ENCODE results near the gene TBX2. TPM values are rescaled to one million over a fixed set of nuclear protein-coding genes. Genes with fewer than 3 reads are reported as not detected.

TBX2 gene
- total and polyA plus RNA-seq, 2 of the 13 experiments (the other 11 are each of a cell fraction or from before 2014, with no cell fraction given), result 2.8 to 15.3 TPM

DNA sequence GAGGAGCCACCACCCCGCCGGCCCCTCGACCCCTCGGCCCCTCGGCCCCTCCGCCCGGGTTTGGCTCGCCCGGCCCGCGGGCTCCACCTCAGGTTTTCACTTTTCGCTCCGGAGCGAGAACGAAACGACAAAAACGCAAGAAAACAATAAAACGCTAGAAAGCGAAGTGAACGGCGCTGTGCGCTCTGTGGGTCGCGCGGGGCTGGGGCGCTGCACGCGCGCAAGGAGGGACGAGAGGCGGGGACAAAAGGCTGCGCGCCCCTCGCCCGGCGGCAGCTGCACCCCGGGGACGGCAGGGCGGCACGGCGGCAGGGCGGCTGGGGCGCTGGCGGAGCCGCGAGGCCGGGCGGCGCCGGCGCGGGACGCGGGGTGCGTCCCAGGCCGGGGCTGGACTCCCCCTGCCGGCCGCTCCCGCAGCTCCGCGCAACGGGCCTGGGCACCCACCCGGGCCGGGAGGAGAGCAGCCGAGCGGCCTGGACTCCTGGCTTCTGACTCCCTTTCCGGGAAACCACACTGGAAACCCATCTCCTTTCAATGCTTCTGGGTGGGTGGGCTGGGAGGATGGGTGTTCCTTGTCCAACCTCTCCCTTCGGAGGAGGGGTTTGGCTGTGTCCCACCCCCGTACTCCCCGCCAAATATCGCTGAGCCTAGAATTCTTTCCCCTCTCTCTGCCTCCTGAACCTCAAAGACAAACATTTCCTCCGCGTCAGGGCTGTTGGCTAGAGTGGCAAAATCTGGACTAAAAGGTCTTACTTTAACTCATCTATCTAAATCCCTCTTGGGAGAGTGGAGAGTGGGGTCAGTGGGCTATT is 9.9 kb downstream of the TBX2 start (continued):
- TF ChIP-seq ATAD3A (CRISPR knock-in tag; IDR thresholded peaks at IDR 0.05) (no peak), XRCC5 (optimal IDR thresholded peaks at IDR 0.05; ENCODE audit: low read length) (peak; percentile 36), ZNF761 (CRISPR knock-in tag; conservative IDR thresholded peaks at IDR 0.05) (no peak), RBM22 (optimal IDR thresholded peaks at IDR 0.05; ENCODE audit: low read length) (peak; percentile 31), REL (CRISPR knock-in tag; conservative IDR thresholded peaks at IDR 0.05) (no peak), ZNF292 (CRISPR knock-in tag; IDR thresholded peaks at IDR 0.05; ENCODE audit: borderline replicate concordance, low read depth) (no peak), SMAD3 (CRISPR knock-in tag; IDR thresholded peaks at IDR 0.05) (no peak), SAFB2 (CRISPR knock-in tag; IDR thresholded peaks at IDR 0.05; ENCODE audit: borderline replicate concordance, low read depth) (peak; percentile 26), CEBPG (CRISPR knock-in tag; IDR thresholded peaks at IDR 0.05) (no peak), ZNF703 (CRISPR knock-in tag; IDR thresholded peaks at IDR 0.05; ENCODE audit: borderline replicate concordance) (no peak), ZNF782 (CRISPR knock-in tag; IDR thresholded peaks at IDR 0.05; ENCODE audit: borderline replicate concordance) (no peak), ZNF335 (CRISPR knock-in tag; IDR thresholded peaks at IDR 0.05) (no peak), RBM39 (IDR thresholded peaks at IDR 0.05; ENCODE audit: low read depth, low read length, poor library complexity, severe bottlenecking) (peak; percentile 82), SP4 (CRISPR knock-in tag; IDR thresholded peaks at IDR 0.05) (no peak), PTBP1 (IDR thresholded peaks at IDR 0.05; ENCODE audit: low read depth, low read length, poor library complexity, severe bottlenecking) (no peak), GFI1 (CRISPR knock-in tag; IDR thresholded peaks at IDR 0.05; ENCODE audit: borderline replicate concordance) (peak; percentile 41; the same call in 1 of the 2 replicates), MLXIP (CRISPR knock-in tag; IDR thresholded peaks at IDR 0.05; ENCODE audit: borderline replicate concordance) (no peak), TOE1 (CRISPR knock-in tag; IDR thresholded peaks at IDR 0.05) (no peak), CBFB (CRISPR knock-in tag; IDR thresholded peaks at IDR 0.05) (no peak), ADNP (CRISPR knock-in tag; IDR thresholded peaks at IDR 0.05) (no peak), RAD21 (CRISPR knock-in tag; IDR thresholded peaks at IDR 0.05) (peak; percentile 96)
- TF ChIP-seq, protein P1, sequence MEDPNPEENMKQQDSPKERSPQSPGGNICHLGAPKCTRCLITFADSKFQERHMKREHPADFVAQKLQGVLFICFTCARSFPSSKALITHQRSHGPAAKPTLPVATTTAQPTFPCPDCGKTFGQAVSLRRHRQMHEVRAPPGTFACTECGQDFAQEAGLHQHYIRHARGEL (CRISPR knock-in tag; IDR thresholded peaks at IDR 0.05), result no peak
- TF ChIP-seq, protein P2, sequence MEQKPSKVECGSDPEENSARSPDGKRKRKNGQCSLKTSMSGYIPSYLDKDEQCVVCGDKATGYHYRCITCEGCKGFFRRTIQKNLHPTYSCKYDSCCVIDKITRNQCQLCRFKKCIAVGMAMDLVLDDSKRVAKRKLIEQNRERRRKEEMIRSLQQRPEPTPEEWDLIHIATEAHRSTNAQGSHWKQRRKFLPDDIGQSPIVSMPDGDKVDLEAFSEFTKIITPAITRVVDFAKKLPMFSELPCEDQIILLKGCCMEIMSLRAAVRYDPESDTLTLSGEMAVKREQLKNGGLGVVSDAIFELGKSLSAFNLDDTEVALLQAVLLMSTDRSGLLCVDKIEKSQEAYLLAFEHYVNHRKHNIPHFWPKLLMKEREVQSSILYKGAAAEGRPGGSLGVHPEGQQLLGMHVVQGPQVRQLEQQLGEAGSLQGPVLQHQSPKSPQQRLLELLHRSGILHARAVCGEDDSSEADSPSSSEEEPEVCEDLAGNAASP (CRISPR knock-in tag; IDR thresholded peaks at IDR 0.05; ENCODE audit: borderline replicate concordance), result no peak; the same call in 1 of the 2 replicates
